Suppressor macrophage treated with lipopolysaccharide for 1 hour (primary cell): Measurements from ENCODE around the gene IGDCC3.
A peak's percentile ranks its signal among the peaks of the same experiment; 100 is the strongest.
"Not testable (repeated sequence)": the region's sequence is repeated elsewhere in the genome, so short reads cannot be mapped to it uniquely, and the experiment has no call there.

Experiments
- DNase-seq, 3 donors: peaks; one replicate each; pipeline ENCODE4 v3.0.0-alpha.2; 2020 to 2022

The IGDCC3 gene

GRCh38 chr15:65405791-65406423 is 28.1 kb upstream of the IGDCC3 start:
- DNase-seq, result no peak

- no peak for DNase-seq
Measured at GRCh38 chr15:65404186-65404872, 26.5 kb upstream of the IGDCC3 start.

DNA sequence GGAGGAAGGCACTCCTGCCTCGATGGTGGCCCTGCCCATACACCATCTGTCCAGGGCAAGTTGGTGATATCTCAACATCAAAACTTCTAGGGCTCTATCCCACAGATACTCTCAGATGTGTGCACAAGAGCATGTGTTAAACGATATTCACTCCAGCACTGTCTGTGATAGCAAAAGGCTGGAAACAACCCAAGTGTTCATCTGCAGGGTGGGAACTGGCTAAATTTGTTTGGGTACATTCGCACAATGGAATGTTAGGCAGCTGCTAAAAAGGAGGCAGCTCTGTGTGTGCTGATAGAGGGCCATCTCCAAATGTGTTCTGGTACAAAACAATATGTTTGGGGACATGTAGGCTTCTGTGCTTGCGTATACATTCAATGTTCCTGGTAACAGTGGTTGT is 25.2 kb upstream of the IGDCC3 start:
- DNase-seq, result no peak

GRCh38 chr15:65401611-65402240 is 23.9 kb upstream of the IGDCC3 start:
- DNase-seq, result no peak

GRCh38 chr15:65400760-65401610 is 23.2 kb upstream of the IGDCC3 start:
- DNase-seq, result peak; percentile 67 to 80 (median 67)

DNA sequence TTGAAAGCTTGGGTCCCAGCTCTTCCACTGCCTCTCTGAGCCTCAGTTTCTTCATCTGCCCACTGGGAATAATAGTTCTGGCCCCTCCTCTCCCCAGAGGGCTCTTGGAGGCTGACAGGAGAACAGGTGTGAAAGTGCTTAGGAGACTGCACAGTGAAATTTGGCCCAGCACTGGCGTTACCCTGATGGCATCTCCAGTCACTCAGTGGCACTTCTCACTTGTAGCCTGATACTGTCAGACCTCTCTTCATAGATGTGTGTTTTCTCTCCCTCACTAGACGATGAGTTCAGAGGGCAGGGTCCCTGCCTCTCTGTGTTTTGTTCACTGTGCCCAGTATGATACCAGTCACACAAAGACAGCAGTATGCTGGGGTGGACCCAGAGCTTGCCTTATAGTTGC is 22.2 kb upstream of the IGDCC3 start:
- no peak for DNase-seq

DNA sequence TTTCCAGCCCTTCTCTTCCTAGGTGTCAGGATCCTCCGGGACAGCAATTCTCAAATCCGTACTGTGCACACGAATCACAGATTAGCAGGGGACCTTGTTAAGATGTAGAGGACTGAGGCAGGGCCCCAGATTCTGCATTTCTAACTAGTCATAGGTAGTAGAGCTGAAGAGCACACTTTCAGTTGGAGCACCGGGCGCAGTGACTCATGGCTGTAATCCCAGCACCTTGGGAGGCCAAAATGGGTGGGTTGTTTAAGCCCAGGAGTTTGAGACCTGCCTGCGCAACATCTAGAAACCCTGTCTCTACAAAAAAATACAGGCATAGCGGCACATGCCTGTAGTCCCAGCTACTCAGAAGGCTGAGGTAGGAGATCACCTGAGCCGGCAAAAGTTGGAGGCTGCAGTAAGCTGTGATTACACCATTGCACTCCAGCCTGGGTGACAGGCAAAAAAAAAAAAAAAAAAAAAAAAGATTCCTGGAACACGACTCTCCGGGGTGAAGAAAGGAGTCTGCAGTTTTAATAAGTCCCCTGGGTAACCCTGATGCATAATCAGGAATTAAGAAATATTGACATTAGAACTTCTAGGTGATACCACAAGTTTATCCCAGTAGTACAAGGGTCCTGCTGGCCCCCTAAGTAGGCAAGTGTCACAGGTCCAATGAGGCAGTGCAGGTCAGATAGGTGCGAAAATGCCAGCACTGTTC is 21.4 kb upstream of the IGDCC3 start:
- no peak for DNase-seq

- DNase-seq, result not testable (repeated sequence)
Measured at GRCh38 chr15:65398486-65398885, 20.7 kb upstream of the IGDCC3 start.

DNA sequence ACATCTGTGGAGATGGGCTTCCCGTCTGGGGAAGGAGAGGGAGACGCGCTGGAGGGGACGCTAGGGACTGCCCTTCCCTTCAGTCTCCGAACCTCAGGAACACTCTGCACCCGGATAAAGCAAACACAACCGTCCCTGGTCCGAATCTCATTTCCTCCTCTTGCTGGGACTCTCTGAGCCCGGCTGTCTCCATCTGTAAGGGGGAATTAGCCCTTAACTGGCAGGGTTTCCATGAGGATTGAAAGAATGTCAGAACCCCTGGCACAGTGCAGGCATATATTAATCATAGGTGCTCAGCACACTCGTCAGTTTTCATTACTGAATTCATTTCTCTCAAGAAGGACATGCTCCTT is 19.1 kb upstream of the IGDCC3 start:
- DNase-seq, result no peak

GRCh38 chr15:65396283-65396964 is 18.6 kb upstream of the IGDCC3 start:
- no peak for DNase-seq

- peak in 1 of 3 donors; percentile 7 for DNase-seq
Measured at GRCh38 chr15:65395567-65396202, 17.9 kb upstream of the IGDCC3 start.

GRCh38 chr15:65394936-65395335 is 17.1 kb upstream of the IGDCC3 start:
- no peak for DNase-seq

- DNase-seq, result no peak
Measured at GRCh38 chr15:65394280-65394789, 16.5 kb upstream of the IGDCC3 start.

DNA sequence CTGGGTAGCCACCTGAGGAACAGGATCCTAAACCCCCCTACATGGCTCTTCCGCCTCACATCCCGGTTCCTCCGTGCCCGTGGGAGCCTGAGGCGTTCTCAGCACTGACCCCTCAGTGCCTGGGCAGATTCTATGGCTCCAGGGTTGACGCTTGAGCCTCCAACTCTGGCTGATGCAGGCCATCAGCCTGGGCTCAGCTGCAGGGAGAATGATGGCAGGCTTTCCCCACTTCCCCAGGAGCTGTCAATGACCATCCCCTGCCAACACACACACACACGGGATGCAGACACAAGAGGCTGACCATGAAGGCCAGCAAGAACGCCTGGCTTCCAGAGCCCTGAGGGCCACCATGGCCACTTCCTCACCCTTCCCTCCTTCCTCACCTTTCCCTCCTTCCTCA is 15.8 kb upstream of the IGDCC3 start:
- no peak for DNase-seq

DNA sequence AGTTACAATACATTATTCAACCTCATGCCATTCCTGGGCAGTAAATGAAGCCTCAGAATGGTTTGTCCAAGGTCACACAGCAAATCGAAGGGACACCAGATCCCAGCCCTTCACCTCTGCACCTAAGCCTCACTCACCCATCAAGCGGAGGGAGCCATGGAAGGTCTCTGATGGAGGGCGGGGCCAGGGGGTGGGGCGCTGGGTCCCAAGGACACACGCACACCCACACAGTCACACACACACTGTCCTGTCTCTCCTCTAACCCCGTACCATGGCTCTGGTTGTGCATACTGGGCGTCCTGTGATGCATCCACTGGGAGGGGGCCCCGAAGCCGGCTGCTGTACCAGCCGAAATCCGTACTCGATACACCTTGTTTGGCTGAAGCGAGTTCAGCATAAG is 15.3 kb upstream of the IGDCC3 start:
- no peak for DNase-seq

GRCh38 chr15:65392368-65392767 is 14.6 kb upstream of the IGDCC3 start:
- DNase-seq, result no peak

GRCh38 chr15:65391732-65392131 is 13.9 kb upstream of the IGDCC3 start:
- DNase-seq, result no peak

- no peak for DNase-seq
Measured at GRCh38 chr15:65390447-65390846, 12.6 kb upstream of the IGDCC3 start.

DNA sequence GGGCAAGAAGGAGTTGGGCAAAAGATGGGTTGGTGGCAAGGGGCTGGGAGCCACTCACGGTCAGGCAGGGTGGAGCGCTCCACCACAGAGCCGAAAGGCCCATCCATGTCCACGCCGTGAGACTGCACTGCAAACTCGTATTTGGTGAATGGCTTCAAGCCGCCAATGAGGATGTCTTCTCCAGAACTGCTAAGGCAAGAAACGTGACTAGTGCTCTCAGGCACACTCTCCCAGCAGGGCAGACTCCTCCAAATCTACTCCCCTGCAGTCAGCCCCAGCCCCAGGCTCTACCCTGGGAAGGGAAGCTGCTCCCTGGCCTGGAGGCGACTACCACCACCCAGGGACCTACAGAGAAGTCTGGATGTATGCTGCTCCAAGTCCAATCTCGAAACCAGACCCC is 11.4 kb upstream of the IGDCC3 start:
- DNase-seq, result no peak

GRCh38 chr15:65388306-65389080 is 10.7 kb upstream of the IGDCC3 start:
- DNase-seq, result no peak

DNA sequence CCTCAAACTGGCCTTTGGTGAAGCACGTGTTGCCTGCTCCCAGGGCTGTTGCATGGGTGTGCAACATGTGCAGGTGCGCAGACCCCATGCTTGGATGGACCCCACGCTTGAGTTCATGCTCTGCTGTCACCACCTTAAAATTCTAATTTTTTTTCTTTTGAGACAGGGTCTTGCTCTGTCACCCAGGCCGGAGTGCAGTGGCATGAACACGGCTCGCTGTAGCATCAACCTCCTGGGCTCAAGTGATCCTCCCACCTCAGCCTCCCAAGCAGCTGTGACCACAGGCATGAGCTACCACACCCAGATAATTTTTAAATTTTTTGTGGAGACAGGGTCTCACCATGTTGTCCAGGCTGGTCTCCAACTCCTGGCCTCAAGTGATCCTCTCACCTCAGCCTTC is 9.1 kb upstream of the IGDCC3 start:
- DNase-seq, result no peak
